Measurements from ENCODE around the gene ALDH5A1. TPM values are rescaled to one million over a fixed set of nuclear protein-coding genes. Genes with fewer than 3 reads are reported as not detected.

ALDH5A1 gene
- total RNA-seq (10.4 TPM), polyA plus RNA-seq (ENCODE audit: insufficient read depth, low read depth, low replicate concordance) (11.0 TPM)
- long read RNA-seq, donor 1, full-length matches to known transcripts = 5 of 5 reads
- long read RNA-seq, donor 1, partial matches to known transcripts = 0 of 5 reads
- long read RNA-seq, donor 1, other reads (novel, unspliced or antisense) = 0 of 5 reads
- long read RNA-seq, donor 2, full-length matches to known transcripts = 8 of 24 reads
- long read RNA-seq, donor 2, partial matches to known transcripts = 16 of 24 reads
- long read RNA-seq, donor 2, other reads (novel, unspliced or antisense) = 0 of 24 reads
- long read RNA-seq, donor 3, full-length matches to known transcripts = 5 of 5 reads
- long read RNA-seq, donor 3, partial matches to known transcripts = 0 of 5 reads
- long read RNA-seq, donor 3, other reads (novel, unspliced or antisense) = 0 of 5 reads
- long read RNA-seq, donor 4, full-length matches to known transcripts = 5 of 5 reads
- long read RNA-seq, donor 4, partial matches to known transcripts = 0 of 5 reads
- long read RNA-seq, donor 4, other reads (novel, unspliced or antisense) = 0 of 5 reads
- long read RNA-seq, donor 5 = 0 reads
- long read RNA-seq, donor 6, full-length matches to known transcripts = 1 of 1 reads
- long read RNA-seq, donor 6, partial matches to known transcripts = 0 of 1 reads
- long read RNA-seq, donor 6, other reads (novel, unspliced or antisense) = 0 of 1 reads
- long read RNA-seq, donor 7, full-length matches to known transcripts = 7 of 14 reads
- long read RNA-seq, donor 7, partial matches to known transcripts = 4 of 14 reads
- long read RNA-seq, donor 7, other reads (novel, unspliced or antisense) = 3 of 14 reads
- long read RNA-seq, donor 8, full-length matches to known transcripts = 3 of 12 reads
- long read RNA-seq, donor 8, partial matches to known transcripts = 9 of 12 reads
- long read RNA-seq, donor 8, other reads (novel, unspliced or antisense) = 0 of 12 reads
- long read RNA-seq, donor 9, full-length matches to known transcripts = 1 of 1 reads
- long read RNA-seq, donor 9, partial matches to known transcripts = 0 of 1 reads
- long read RNA-seq, donor 9, other reads (novel, unspliced or antisense) = 0 of 1 reads
- long read RNA-seq, donor 10, full-length matches to known transcripts = 2 of 2 reads
- long read RNA-seq, donor 10, partial matches to known transcripts = 0 of 2 reads
- long read RNA-seq, donor 10, other reads (novel, unspliced or antisense) = 0 of 2 reads

DNA sequence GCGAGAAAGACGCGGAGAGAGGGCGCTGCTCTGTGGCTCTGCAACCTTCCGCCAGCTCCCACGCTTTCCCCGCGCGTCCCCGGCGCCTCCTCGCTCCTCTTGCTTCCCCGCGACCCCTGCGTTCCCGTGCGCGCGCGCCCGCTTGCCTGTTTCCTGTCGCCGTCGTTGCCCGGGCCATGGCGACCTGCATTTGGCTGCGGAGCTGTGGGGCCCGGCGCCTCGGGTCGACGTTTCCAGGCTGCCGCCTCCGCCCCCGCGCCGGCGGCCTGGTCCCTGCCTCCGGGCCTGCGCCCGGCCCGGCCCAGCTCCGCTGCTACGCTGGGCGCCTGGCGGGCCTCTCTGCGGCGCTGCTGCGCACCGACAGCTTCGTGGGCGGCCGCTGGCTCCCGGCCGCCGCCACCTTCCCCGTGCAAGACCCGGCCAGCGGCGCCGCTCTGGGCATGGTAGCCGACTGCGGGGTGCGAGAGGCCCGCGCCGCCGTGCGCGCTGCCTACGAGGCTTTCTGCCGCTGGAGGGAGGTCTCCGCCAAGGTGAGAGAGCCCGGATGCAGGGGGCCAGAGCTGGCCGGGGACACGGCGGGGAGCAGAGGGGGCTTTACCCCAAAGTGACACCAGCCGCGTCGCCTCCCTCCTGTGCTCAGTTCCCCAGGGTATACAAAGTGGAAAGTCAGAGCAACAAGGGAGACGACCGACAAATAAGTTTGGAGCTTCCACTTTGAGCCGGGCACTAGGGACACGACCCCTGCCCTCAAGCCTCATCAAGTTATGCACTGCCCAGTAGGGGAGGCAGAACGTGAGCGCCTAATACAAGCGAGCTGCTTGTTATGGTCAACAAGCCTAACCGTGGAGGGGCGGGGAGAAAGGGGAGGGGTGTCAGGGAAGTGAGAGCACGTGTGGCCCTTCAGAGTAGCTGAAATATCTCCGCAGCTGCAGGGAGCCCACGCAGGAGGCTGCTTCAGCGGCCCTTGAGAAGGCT is at the start of gene ALDH5A1:
Gene ALDH5A1 (plus strand): TSS at position 149 of the 975 bp plus-strand sequence. CDS start 28 bp downstream, at position 177.
- no peaks in the 10 kb centered on the region for H3K27me3 ChIP-seq (ENCODE audit: control insufficient read depth, insufficient read depth, low read length)
- H3K4me3 ChIP-seq (ENCODE audit: low read length in 3 of 3) = peak within 1 kb of the TSS; percentile 65 to 89 (median 76)
- H3K4me1 ChIP-seq (ENCODE audit: control insufficient read depth in 2 of 3, insufficient read depth in 2 of 3, low read depth in 1 of 3, low read length in 3 of 3) = peaks cover 0 to 6% (median 5%) of the 10 kb centered on the region in 3 donors
- peak within 1 kb of the TSS; percentile 48 to 67 for H3K27ac ChIP-seq (ENCODE audit: low read depth in 2 of 2, low read length in 2 of 2)
- no peaks in the 10 kb centered on the region for H3K36me3 ChIP-seq (ENCODE audit: control insufficient read depth in 2 of 3, insufficient read depth in 3 of 3, low read length in 3 of 3)
- intact Hi-C loops (cut with DNase I) = no loop called here
- TF ChIP-seq, protein P1, sequence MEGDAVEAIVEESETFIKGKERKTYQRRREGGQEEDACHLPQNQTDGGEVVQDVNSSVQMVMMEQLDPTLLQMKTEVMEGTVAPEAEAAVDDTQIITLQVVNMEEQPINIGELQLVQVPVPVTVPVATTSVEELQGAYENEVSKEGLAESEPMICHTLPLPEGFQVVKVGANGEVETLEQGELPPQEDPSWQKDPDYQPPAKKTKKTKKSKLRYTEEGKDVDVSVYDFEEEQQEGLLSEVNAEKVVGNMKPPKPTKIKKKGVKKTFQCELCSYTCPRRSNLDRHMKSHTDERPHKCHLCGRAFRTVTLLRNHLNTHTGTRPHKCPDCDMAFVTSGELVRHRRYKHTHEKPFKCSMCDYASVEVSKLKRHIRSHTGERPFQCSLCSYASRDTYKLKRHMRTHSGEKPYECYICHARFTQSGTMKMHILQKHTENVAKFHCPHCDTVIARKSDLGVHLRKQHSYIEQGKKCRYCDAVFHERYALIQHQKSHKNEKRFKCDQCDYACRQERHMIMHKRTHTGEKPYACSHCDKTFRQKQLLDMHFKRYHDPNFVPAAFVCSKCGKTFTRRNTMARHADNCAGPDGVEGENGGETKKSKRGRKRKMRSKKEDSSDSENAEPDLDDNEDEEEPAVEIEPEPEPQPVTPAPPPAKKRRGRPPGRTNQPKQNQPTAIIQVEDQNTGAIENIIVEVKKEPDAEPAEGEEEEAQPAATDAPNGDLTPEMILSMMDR (IDR thresholded peaks at IDR 0.05; ENCODE audit: borderline replicate concordance, extremely low read depth, insufficient read depth) = peak; percentile 37
- no peaks in the 10 kb centered on the region for H3K9me3 ChIP-seq (ENCODE audit: control insufficient read depth in 2 of 3, insufficient read depth in 1 of 3, low read length in 3 of 3)
- FAIRE-seq = no peak
- DNase-seq = peak; percentile 89 to 93 (median 91)
- H3K9ac ChIP-seq (ENCODE audit: low read length in 3 of 3) = peak within 1 kb of the TSS; percentile 48 to 55 (median 54)

GRCh38 chr6:24445704-24446103 is 49.1 kb upstream of the ALDH5A1 start:
- no peak overlapping the region for H3K27ac ChIP-seq (ENCODE audit: low read depth in 2 of 2, low read length in 2 of 2)
- intact Hi-C loops (cut with DNase I) = no loop called here
- H3K4me1 ChIP-seq (ENCODE audit: control insufficient read depth in 2 of 3, insufficient read depth in 2 of 3, low read depth in 1 of 3, low read length in 3 of 3) = no peaks in the 10 kb centered on the region
- no peaks in the 10 kb centered on the region for H3K27me3 ChIP-seq (ENCODE audit: control insufficient read depth, insufficient read depth, low read length)
- FAIRE-seq (no peak), DNase-seq (no peak)
- no peak overlapping the region for H3K9ac ChIP-seq (ENCODE audit: low read length in 3 of 3)
- no peak overlapping the region for H3K4me3 ChIP-seq (ENCODE audit: low read length in 3 of 3)
- TF ChIP-seq, protein P1 (IDR thresholded peaks at IDR 0.05; ENCODE audit: borderline replicate concordance, extremely low read depth, insufficient read depth) = no peak
- no peaks in the 10 kb centered on the region for H3K36me3 ChIP-seq (ENCODE audit: control insufficient read depth in 2 of 3, insufficient read depth in 3 of 3, low read length in 3 of 3)
- no peaks in the 10 kb centered on the region for H3K9me3 ChIP-seq (ENCODE audit: control insufficient read depth in 2 of 3, insufficient read depth in 1 of 3, low read length in 3 of 3)

DNA sequence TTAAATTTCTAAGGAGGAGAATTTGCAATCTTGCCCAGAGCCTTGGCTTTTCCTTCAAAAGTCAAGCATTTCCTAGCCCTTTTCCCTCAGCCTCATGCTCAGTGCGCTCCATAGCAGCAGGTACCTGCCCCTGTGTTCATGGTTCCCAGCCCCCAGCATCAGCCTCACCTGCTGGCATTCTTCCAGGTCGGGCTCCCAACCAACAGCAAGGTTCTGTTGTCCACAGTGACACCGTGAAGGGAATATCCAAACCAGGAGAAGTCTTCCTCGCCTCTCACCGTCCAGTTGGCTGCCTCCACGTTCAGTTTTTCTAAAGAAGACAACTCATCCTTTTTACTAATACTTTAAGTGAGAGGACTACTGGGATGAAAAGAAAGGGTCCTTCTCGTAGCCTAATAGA is 48.1 kb upstream of the ALDH5A1 start:
- no peak overlapping the region for H3K9ac ChIP-seq (ENCODE audit: low read length in 3 of 3)
- no peaks in the 10 kb centered on the region for H3K27me3 ChIP-seq (ENCODE audit: control insufficient read depth, insufficient read depth, low read length)
- no peak overlapping the region for H3K27ac ChIP-seq (ENCODE audit: low read depth in 2 of 2, low read length in 2 of 2)
- H3K4me3 ChIP-seq (ENCODE audit: low read length in 3 of 3) = no peak overlapping the region
- no peaks in the 10 kb centered on the region for H3K4me1 ChIP-seq (ENCODE audit: control insufficient read depth in 2 of 3, insufficient read depth in 2 of 3, low read depth in 1 of 3, low read length in 3 of 3)
- no peaks in the 10 kb centered on the region for H3K36me3 ChIP-seq (ENCODE audit: control insufficient read depth in 2 of 3, insufficient read depth in 3 of 3, low read length in 3 of 3)
- H3K9me3 ChIP-seq (ENCODE audit: control insufficient read depth in 2 of 3, insufficient read depth in 1 of 3, low read length in 3 of 3) = no peaks in the 10 kb centered on the region
- DNase-seq (no peak), FAIRE-seq (no peak)
- TF ChIP-seq, protein P1 (IDR thresholded peaks at IDR 0.05; ENCODE audit: borderline replicate concordance, extremely low read depth, insufficient read depth) = no peak
- intact Hi-C loops (cut with DNase I) = no loop called here

All from kidney (tissue), 22 donors.